Neural progenitor cell (in vitro differentiated cells): ENCODE data around the gene SMYD2.

ENCODE experiments used
- EZH2 ChIP-seq: fragments of 200-600 bp; sonication (generic); IDR thresholded peaks from 2 replicates; pipeline ENCODE4 v1.6.1; 2017; ENCODE audit warnings: antibody characterized with exemption, mild to moderate bottlenecking, moderate library complexity
- EZH2phosphoT487 ChIP-seq: fragments of 200-600 bp; sonication (generic); IDR thresholded peaks from 2 replicates; pipeline ENCODE4 v1.6.1; 2017; ENCODE audit warnings: antibody characterized with exemption
- TF ChIP-seq, protein P1 (sequence below): fragments of 200-600 bp; sonication (generic); IDR thresholded peaks from 2 replicates; pipeline ENCODE4 v1.5.1; 2017; ENCODE audit warnings: antibody characterized with exemption, mild to moderate bottlenecking

DNA sequence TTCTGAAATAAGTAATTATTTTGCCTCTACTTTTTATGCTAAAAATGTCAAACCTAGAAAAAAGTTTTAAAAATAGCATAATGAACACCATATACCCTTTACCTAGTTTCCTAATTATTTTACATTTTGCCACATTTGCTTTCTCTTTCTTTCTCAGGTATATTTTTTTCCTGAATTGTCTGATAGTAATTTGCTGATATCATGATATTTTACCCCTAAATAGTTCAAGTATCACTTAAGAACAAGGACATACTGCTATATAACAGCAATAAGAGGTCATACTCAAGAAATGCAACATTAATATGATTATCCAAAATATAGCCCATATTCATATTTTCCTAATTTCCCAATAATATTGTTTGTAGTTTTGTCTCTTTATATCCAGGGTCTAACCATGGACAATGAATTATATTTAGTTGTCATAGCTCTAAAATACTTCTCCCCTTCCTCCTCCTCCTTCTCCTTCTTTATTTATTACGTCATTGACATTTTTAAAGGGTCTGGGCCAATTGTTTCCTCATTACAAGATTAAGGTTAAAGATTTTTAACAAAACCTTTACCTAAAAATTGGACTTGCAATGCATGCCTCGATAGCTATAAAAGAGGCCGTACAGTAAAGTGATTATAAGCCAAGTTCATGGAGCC is 20.3 kb upstream of the SMYD2 start:
- TF ChIP-seq, protein P1, sequence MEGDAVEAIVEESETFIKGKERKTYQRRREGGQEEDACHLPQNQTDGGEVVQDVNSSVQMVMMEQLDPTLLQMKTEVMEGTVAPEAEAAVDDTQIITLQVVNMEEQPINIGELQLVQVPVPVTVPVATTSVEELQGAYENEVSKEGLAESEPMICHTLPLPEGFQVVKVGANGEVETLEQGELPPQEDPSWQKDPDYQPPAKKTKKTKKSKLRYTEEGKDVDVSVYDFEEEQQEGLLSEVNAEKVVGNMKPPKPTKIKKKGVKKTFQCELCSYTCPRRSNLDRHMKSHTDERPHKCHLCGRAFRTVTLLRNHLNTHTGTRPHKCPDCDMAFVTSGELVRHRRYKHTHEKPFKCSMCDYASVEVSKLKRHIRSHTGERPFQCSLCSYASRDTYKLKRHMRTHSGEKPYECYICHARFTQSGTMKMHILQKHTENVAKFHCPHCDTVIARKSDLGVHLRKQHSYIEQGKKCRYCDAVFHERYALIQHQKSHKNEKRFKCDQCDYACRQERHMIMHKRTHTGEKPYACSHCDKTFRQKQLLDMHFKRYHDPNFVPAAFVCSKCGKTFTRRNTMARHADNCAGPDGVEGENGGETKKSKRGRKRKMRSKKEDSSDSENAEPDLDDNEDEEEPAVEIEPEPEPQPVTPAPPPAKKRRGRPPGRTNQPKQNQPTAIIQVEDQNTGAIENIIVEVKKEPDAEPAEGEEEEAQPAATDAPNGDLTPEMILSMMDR: no peak
- TF ChIP-seq EZH2 (no peak), EZH2phosphoT487 (no peak)
